ENCODE data around the gene ZKSCAN5. TPM values are rescaled to one million over a fixed set of nuclear protein-coding genes. Genes with fewer than 3 reads are reported as not detected.

ZKSCAN5 gene
- total RNA-seq, 1 experiment from 2014 or later = 15.5 TPM

DNA sequence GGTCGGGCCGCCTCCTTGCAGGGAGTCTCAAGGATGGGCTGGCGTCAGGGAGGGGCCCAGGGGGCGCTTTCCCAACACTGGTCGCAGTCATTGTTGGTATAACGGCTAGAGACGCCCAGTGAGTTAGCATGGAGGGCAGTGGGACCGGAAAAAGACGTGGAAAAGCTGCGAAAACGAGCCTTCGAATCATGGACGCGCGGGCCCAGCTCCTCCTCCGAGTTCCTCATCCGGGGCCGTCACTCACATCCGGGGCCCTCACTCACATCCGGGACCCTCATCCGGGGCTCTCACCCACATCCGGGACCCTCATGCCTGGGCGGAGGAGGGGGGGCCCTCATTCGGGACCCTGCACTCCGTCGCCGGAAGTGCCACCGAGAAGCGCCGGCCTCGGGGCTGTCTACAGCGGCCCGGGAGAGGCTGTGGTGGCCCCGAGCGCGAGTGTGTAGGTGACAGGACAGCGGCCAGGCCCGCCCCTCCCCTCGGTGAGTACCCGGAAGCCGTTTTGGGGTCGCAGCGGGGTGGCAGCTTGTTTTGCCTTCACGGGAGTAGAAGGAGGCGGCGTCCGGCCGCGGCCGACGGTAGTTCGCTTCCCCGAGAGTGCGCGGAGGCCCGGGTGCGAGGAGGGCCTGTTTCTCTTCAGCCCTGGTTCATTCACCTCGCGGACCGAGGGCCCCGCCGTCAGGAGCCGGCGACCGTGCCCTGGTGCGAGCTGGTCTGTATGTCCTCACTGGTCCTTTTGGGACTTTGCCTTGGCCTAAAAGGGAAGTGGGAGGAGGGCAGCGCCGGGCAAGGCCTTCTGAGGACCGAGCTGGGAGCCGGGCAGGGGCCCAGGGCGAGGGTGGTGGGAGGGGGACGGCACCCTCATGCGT, 54.1 kb downstream of the ZKSCAN5 start, which contains the start of gene ZNF655 (continued):
- TF ChIP-seq, protein P1, sequence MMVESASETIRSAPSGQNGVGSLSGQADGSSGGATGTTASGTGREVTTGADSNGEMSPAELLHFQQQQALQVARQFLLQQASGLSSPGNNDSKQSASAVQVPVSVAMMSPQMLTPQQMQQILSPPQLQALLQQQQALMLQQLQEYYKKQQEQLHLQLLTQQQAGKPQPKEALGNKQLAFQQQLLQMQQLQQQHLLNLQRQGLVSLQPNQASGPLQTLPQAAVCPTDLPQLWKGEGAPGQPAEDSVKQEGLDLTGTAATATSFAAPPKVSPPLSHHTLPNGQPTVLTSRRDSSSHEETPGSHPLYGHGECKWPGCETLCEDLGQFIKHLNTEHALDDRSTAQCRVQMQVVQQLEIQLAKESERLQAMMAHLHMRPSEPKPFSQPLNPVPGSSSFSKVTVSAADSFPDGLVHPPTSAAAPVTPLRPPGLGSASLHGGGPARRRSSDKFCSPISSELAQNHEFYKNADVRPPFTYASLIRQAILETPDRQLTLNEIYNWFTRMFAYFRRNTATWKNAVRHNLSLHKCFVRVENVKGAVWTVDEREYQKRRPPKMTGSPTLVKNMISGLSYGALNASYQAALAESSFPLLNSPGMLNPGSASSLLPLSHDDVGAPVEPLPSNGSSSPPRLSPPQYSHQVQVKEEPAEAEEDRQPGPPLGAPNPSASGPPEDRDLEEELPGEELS (CRISPR knock-in tag; IDR thresholded peaks at IDR 0.05) = 0 out of 2 replicates have a peak, but pooled peaks have one; percentile 34
- TF ChIP-seq TEAD1 (CRISPR knock-in tag; IDR thresholded peaks at IDR 0.05) (no peak), KAT7 (CRISPR knock-in tag; IDR thresholded peaks at IDR 0.05; ENCODE audit: borderline replicate concordance) (peak; percentile 86), SMAD3 (CRISPR knock-in tag; IDR thresholded peaks at IDR 0.05; ENCODE audit: borderline replicate concordance) (0 out of 2 replicates have a peak, but pooled peaks have one; percentile 14), SP1 (CRISPR knock-in tag; conservative IDR thresholded peaks at IDR 0.05) (peak; percentile 77), GTF2I (CRISPR knock-in tag; conservative IDR thresholded peaks at IDR 0.05) (0 out of 2 replicates have a peak, but pooled peaks have one; percentile 45), CREM (CRISPR knock-in tag; IDR thresholded peaks at IDR 0.05) (no peak), NFYB (CRISPR knock-in tag; conservative IDR thresholded peaks at IDR 0.05; ENCODE audit: low read depth) (no peak), ZNF396 (CRISPR knock-in tag; IDR thresholded peaks at IDR 0.05; ENCODE audit: borderline replicate concordance) (no peak)
- TF ChIP-seq, protein P2, sequence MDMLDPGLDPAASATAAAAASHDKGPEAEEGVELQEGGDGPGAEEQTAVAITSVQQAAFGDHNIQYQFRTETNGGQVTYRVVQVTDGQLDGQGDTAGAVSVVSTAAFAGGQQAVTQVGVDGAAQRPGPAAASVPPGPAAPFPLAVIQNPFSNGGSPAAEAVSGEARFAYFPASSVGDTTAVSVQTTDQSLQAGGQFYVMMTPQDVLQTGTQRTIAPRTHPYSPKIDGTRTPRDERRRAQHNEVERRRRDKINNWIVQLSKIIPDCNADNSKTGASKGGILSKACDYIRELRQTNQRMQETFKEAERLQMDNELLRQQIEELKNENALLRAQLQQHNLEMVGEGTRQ (CRISPR knock-in tag; IDR thresholded peaks at IDR 0.05) = no peak
- TF ChIP-seq, protein P3, sequence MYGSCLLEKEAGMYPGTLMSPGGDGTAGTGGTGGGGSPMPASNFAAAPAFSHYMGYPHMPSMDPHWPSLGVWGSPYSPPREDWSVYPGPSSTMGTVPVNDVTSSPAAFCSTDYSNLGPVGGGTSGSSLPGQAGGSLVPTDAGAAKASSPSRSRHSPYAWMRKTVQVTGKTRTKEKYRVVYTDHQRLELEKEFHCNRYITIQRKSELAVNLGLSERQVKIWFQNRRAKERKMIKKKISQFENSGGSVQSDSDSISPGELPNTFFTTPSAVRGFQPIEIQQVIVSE (CRISPR knock-in tag; IDR thresholded peaks at IDR 0.05; ENCODE audit: borderline replicate concordance) = no peak
- TF ChIP-seq, protein P4, sequence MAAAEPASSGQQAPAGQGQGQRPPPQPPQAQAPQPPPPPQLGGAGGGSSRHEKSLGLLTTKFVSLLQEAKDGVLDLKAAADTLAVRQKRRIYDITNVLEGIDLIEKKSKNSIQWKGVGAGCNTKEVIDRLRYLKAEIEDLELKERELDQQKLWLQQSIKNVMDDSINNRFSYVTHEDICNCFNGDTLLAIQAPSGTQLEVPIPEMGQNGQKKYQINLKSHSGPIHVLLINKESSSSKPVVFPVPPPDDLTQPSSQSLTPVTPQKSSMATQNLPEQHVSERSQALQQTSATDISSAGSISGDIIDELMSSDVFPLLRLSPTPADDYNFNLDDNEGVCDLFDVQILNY (CRISPR knock-in tag; IDR thresholded peaks at IDR 0.05) = no peak
- TF ChIP-seq, protein P5, sequence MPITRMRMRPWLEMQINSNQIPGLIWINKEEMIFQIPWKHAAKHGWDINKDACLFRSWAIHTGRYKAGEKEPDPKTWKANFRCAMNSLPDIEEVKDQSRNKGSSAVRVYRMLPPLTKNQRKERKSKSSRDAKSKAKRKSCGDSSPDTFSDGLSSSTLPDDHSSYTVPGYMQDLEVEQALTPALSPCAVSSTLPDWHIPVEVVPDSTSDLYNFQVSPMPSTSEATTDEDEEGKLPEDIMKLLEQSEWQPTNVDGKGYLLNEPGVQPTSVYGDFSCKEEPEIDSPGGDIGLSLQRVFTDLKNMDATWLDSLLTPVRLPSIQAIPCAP (CRISPR knock-in tag; IDR thresholded peaks at IDR 0.05) = no peak
- TF ChIP-seq, protein P6, sequence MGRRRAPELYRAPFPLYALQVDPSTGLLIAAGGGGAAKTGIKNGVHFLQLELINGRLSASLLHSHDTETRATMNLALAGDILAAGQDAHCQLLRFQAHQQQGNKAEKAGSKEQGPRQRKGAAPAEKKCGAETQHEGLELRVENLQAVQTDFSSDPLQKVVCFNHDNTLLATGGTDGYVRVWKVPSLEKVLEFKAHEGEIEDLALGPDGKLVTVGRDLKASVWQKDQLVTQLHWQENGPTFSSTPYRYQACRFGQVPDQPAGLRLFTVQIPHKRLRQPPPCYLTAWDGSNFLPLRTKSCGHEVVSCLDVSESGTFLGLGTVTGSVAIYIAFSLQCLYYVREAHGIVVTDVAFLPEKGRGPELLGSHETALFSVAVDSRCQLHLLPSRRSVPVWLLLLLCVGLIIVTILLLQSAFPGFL (CRISPR knock-in tag; IDR thresholded peaks at IDR 0.05; ENCODE audit: borderline replicate concordance) = 0 out of 2 replicates have a peak, but pooled peaks have one; percentile 13
- TF ChIP-seq, protein P7, sequence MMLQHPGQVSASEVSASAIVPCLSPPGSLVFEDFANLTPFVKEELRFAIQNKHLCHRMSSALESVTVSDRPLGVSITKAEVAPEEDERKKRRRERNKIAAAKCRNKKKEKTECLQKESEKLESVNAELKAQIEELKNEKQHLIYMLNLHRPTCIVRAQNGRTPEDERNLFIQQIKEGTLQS (CRISPR knock-in tag; conservative IDR thresholded peaks at IDR 0.05) = no peak
- TF ChIP-seq, protein P8, sequence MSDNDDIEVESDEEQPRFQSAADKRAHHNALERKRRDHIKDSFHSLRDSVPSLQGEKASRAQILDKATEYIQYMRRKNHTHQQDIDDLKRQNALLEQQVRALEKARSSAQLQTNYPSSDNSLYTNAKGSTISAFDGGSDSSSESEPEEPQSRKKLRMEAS (CRISPR knock-in tag; IDR thresholded peaks at IDR 0.05) = peak; percentile 74
